Fibroblast of skin of scalp (primary cell): ENCODE data around the gene CCSER1.

Source experiments
- DNase-seq: peaks from one replicate; pipeline ENCODE4 v3.0.0-alpha.2; 2013

The CCSER1 gene

GRCh38 chr4:90977726-90978125 lies 850.5 kb downstream of the CCSER1 start:
- no peak for DNase-seq

GRCh38 chr4:90979556-90979955 lies 852.4 kb downstream of the CCSER1 start:
- no peak for DNase-seq

- no peak for DNase-seq
These were observed 855.6 kb downstream of the CCSER1 start for GRCh38 chr4:90982813-90983212.

- no peak for DNase-seq
These were observed 863.1 kb downstream of the CCSER1 start for GRCh38 chr4:90990284-90990683.

GRCh38 chr4:90992213-90992612 lies 865.0 kb downstream of the CCSER1 start:
- DNase-seq: no peak

GRCh38 chr4:90994851-90995574 lies 867.8 kb downstream of the CCSER1 start:
- DNase-seq: peak; percentile 15

- no peak for DNase-seq
These were observed 868.8 kb downstream of the CCSER1 start for GRCh38 chr4:90995996-90996395.

- DNase-seq: no peak
These were observed 869.6 kb downstream of the CCSER1 start for GRCh38 chr4:90996813-90997212.

GRCh38 chr4:91015861-91016260 lies 888.7 kb downstream of the CCSER1 start:
- DNase-seq: no peak

- DNase-seq: no peak
These were observed 892.3 kb downstream of the CCSER1 start for GRCh38 chr4:91019513-91019912.

- DNase-seq: no peak
These were observed 898.3 kb downstream of the CCSER1 start for GRCh38 chr4:91025241-91026148.

- DNase-seq: no peak
These were observed 901.0 kb downstream of the CCSER1 start for GRCh38 chr4:91028228-91028627.

GRCh38 chr4:91031761-91032160 lies 904.6 kb downstream of the CCSER1 start:
- no peak for DNase-seq

- DNase-seq: no peak
These were observed 905.7 kb downstream of the CCSER1 start for GRCh38 chr4:91032725-91033445.

GRCh38 chr4:91035276-91035675 lies 908.1 kb downstream of the CCSER1 start:
- peak; percentile 9 for DNase-seq

GRCh38 chr4:91037951-91038350 lies 910.8 kb downstream of the CCSER1 start:
- DNase-seq: no peak

GRCh38 chr4:91057871-91058270 lies 930.7 kb downstream of the CCSER1 start:
- no peak for DNase-seq

- peak; percentile 36 for DNase-seq
These were observed 931.2 kb downstream of the CCSER1 start for GRCh38 chr4:91058345-91058744.

- peak; percentile 5 for DNase-seq
These were observed 937.1 kb downstream of the CCSER1 start for GRCh38 chr4:91064157-91064853.

GRCh38 chr4:91065117-91065516 lies 937.9 kb downstream of the CCSER1 start:
- no peak for DNase-seq

GRCh38 chr4:91070736-91071135 lies 943.5 kb downstream of the CCSER1 start:
- DNase-seq: no peak

- no peak for DNase-seq
These were observed 949.0 kb downstream of the CCSER1 start for GRCh38 chr4:91076147-91076546.
